Spinal cord (tissue), 10 donors: ENCODE data around the gene MYH14. TPM values are rescaled to one million over a fixed set of nuclear protein-coding genes. Genes with fewer than 3 reads are reported as not detected.

Source experiments
- DNase-seq, 6 donors: peaks; one replicate each; pipeline versions ENCODE4 v3.0.0 to v3.0.0-alpha.2; 2013 to 2015; ENCODE audit warnings: low spot score in 6 of 6, low read depth in 4 of 6
- H3K27ac ChIP-seq: one replicate; pipeline ENCODE4 v1.5.1; 2013; ENCODE audit warnings: low read depth, low read length, control low read depth
- H3K27me3 ChIP-seq: one replicate; pipeline ENCODE4 v1.6.1; 2013; ENCODE audit warnings: low read length; ENCODE audit not compliant: control insufficient read depth, insufficient read depth
- H3K36me3 ChIP-seq: one replicate; pipeline ENCODE4 v1.6.1; 2013; ENCODE audit warnings: low read length; ENCODE audit not compliant: control insufficient read depth, insufficient read depth
- H3K4me1 ChIP-seq: one replicate; pipeline ENCODE4 v1.6.1; 2013; ENCODE audit warnings: low read length; ENCODE audit not compliant: control insufficient read depth, insufficient read depth
- H3K4me3 ChIP-seq: one replicate; pipeline ENCODE4 v1.5.1; 2013; ENCODE audit warnings: low read depth, low read length, control low read depth
- H3K9me3 ChIP-seq: one replicate; pipeline ENCODE4 v1.6.1; 2013; ENCODE audit warnings: low read length; ENCODE audit not compliant: control insufficient read depth, insufficient read depth
- WGBS: methylation state at CpG from one replicate; pipeline ENCODE4 v1.1.5; 2013; ENCODE audit warnings: missing lambda C conversion rate; ENCODE audit not compliant: insufficient coverage; 5-methylcytosine and 5-hydroxymethylcytosine counted together
- polyA plus RNA-seq, 2 donors: library from polyadenylated mRNA; unstranded; fragments of 120-200 nt; gene quantifications; one replicate each; pipeline ENCODE4 v1.2.1, GENCODE V29; 2013; ENCODE audit not compliant: insufficient read length in 2 of 2
- small RNA-seq: library from RNA; depleted of rRNA; stranded (forward); fragments of <200 nt; gene quantifications from one replicate; pipeline ENCODE3, GENCODE V24; 2014; ENCODE audit warnings: low replicate concordance
- total RNA-seq, 2 donors: library from RNA; depleted of rRNA in 1 of 2; stranded (reverse); fragments of 120-200 nt in 1 of 2; fragments of >200 nt in 1 of 2; gene quantifications; one replicate each; pipeline versions ENCODE4 v1.2.3 to v1.2.4, GENCODE V29; 2013 to 2014
- donor health status: healthy.

Gene MYH14
- total and polyA plus RNA-seq, 4 donors, result 4.1 to 16.8 (median 10.9) TPM

DNA sequence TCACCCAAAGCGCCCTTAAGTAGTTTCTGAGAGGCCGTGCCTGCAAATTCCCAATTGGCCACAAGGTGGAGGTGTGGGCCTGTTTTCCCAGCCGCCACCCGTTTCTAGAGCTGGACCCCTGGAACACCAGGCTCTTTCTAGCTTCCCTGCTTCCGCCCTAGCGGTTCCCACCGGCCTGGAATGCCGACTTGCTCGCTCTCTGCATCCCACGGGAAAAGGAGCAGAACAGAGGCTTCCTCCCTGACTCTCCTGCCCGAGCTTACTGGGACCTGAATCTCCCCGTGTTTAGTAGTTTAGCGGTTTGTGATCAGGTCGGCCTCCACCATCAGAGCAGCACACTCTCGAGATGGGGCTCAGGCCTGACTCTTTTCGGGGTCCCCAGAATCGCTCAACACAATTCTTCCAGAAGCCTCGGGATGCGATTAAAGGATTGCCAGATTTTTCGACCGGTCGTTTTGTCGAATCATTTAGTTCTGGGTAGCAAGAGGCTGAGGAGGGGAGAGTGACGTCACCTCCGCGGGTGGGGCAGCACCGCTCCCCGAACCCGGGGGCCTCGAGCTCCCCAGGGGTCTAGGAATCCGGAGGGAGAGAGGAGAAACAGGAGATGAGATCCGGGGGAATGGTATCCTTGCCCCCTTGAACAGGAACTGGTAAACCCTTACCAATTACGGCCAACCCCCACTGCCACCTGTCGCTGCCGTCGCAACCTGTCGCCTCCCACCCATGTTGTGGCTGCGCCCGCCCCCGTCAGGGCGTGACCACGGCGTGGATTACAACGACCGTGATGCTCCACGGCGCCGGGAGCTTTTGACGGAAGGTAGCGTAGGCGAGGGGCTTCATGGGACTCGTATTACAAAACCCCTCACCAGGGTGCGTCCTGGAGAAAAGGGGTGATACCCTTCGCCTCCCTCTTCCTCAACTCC, 154.0 kb downstream of the MYH14 start:
- peaks cover 32% of the 10 kb centered on the region for H3K4me1 ChIP-seq
- H3K9me3 ChIP-seq, result no peaks in the 10 kb centered on the region
- 9% methylated on average over 42 of the region's 54 CpGs for WGBS
- H3K36me3 ChIP-seq, result no peaks in the 10 kb centered on the region
- DNase-seq, result peak in 4 of 6 donors; percentile 44 to 94 (median 72)
- peak overlapping the region; percentile 52 for H3K4me3 ChIP-seq
- peak overlapping the region; percentile 88 for H3K27ac ChIP-seq
- no peaks in the 10 kb centered on the region for H3K27me3 ChIP-seq

- Histone ChIP-seq H3K4me3 (peak overlapping the region; percentile 52), H3K27ac (no peak overlapping the region), H3K36me3 (no peaks in the 10 kb centered on the region), H3K9me3 (no peaks in the 10 kb centered on the region), H3K4me1 (peaks cover 32% of the 10 kb centered on the region), H3K27me3 (no peaks in the 10 kb centered on the region)
- DNase-seq, result peak in 4 of 6 donors; percentile 55 to 95 (median 74)
- WGBS, result 32% methylated on average over 51 of the region's 54 CpGs
These were observed 155.3 kb downstream of the MYH14 start for GRCh38 chr19:50358483-50359327.

- Histone ChIP-seq H3K36me3 (no peaks in the 10 kb centered on the region), H3K27ac (no peak overlapping the region), H3K4me1 (peaks cover 32% of the 10 kb centered on the region), H3K9me3 (no peaks in the 10 kb centered on the region), H3K27me3 (no peaks in the 10 kb centered on the region), H3K4me3 (no peak overlapping the region)
- 93% methylated on average over 9 of the region's 11 CpGs for WGBS
- DNase-seq, result no peak
These were observed 156.0 kb downstream of the MYH14 start for GRCh38 chr19:50359328-50359818.

Small RNAs within 50 kb of the gene (small RNA-seq; reads per million reads assigned to genes)
- not detected for gene RF00017

Other genes with a start within 250 kb of the MYH14 start
- gene SIGLEC11, start 242.4 kb upstream of the MYH14 start, total RNA-seq, result 1 to 10 TPM; 1.2 to 1.7 TPM
- under 1 TPM; 0.52 to 0.53 TPM for gene SIGLEC11, start 242.4 kb upstream of the MYH14 start, polyA plus RNA-seq
- 10 to 100 TPM; 18.9 to 42.0 TPM for gene VRK3, start 178.2 kb upstream of the MYH14 start, total RNA-seq
- gene VRK3, start 178.2 kb upstream of the MYH14 start, polyA plus RNA-seq, result 10 to 100 TPM; 48.1 to 58.3 TPM
- 10 to 100 TPM; 10.0 to 14.1 TPM for gene ZNF473, start 177.6 kb upstream of the MYH14 start, total RNA-seq
- gene ZNF473, start 177.6 kb upstream of the MYH14 start, polyA plus RNA-seq, result 10 to 100 TPM; 13.9 to 14.8 TPM
- not detected for gene IZUMO2, start 40.3 kb upstream of the MYH14 start, total RNA-seq
- gene IZUMO2, start 40.3 kb upstream of the MYH14 start, polyA plus RNA-seq, result not detected
- 1 to 10 TPM; 4.5 to 4.7 TPM for gene KCNC3, start 125.8 kb downstream of the MYH14 start, total RNA-seq
- gene KCNC3, start 125.8 kb downstream of the MYH14 start, polyA plus RNA-seq, result 10 to 100 TPM; 36.5 to 48.3 TPM
- gene NAPSA, start 162.0 kb downstream of the MYH14 start, total RNA-seq, result 1 to 10 TPM in 1 of 2 donors, under 1 TPM in 1; 0.79 to 1.4 TPM
- 1 to 10 TPM; 1.6 to 3.3 TPM for gene NAPSA, start 162.0 kb downstream of the MYH14 start, polyA plus RNA-seq
- 10 to 100 TPM; 24.4 to 45.2 TPM for gene NR1H2, start 172.8 kb downstream of the MYH14 start, total RNA-seq
- 10 to 100 TPM; 35.2 to 38.2 TPM for gene NR1H2, start 172.8 kb downstream of the MYH14 start, polyA plus RNA-seq
- 10 to 100 TPM; 13.1 to 29.1 TPM for gene POLD1, start 180.7 kb downstream of the MYH14 start, total RNA-seq
- gene POLD1, start 180.7 kb downstream of the MYH14 start, polyA plus RNA-seq, result 10 to 100 TPM; 23.3 to 26.7 TPM
- under 1 TPM; 0.06 to 0.40 TPM for gene SPIB, start 215.3 kb downstream of the MYH14 start, total RNA-seq
- under 1 TPM; 0.35 to 0.47 TPM for gene SPIB, start 215.3 kb downstream of the MYH14 start, polyA plus RNA-seq
- gene MYBPC2, start 229.3 kb downstream of the MYH14 start, total RNA-seq, result 1 to 10 TPM in 1 of 2 donors, under 1 TPM in 1; 0.89 to 3.5 TPM
- gene MYBPC2, start 229.3 kb downstream of the MYH14 start, polyA plus RNA-seq, result 1 to 10 TPM in 1 of 2 donors, under 1 TPM in 1; 0.62 to 2.0 TPM